ENCODE results near the gene TRIM40. TPM values are rescaled to one million over a fixed set of nuclear protein-coding genes. Genes with fewer than 3 reads are reported as not detected.

The TRIM40 gene
- total and polyA plus RNA-seq, 2 of the 13 experiments (the other 11 are each of a cell fraction or from before 2014, with no cell fraction given) = 0.58 TPM; not detected in 1

GRCh38 chr6:30100585-30101443 is 35.1 kb upstream of the TRIM40 start (continued):
- TF ChIP-seq MTERF4 (CRISPR knock-in tag; IDR thresholded peaks at IDR 0.05) (peak; percentile 59), RNF219 (CRISPR knock-in tag; IDR thresholded peaks at IDR 0.05) (peak; percentile 61; the same call in 1 of the 2 replicates), ZNF780A (CRISPR knock-in tag; IDR thresholded peaks at IDR 0.05) (no peak), ZFP91 (CRISPR knock-in tag; IDR thresholded peaks at IDR 0.05; ENCODE audit: borderline replicate concordance) (peak; percentile 90), ZNF740 (CRISPR knock-in tag; IDR thresholded peaks at IDR 0.05) (peak; percentile 63; the same call in 1 of the 2 replicates), HOXA3 (CRISPR knock-in tag; IDR thresholded peaks at IDR 0.05) (no peak; the same call in 1 of the 2 replicates), NRL (CRISPR knock-in tag; IDR thresholded peaks at IDR 0.05; ENCODE audit: borderline replicate concordance) (peak; percentile 92), FOXO4 (CRISPR knock-in tag; conservative IDR thresholded peaks at IDR 0.05) (0 out of 2 replicates have a peak, but pooled peaks have one; percentile 12), ZFP36L2 (CRISPR knock-in tag; IDR thresholded peaks at IDR 0.05) (0 out of 2 replicates have a peak, but pooled peaks have one; percentile 61), SRF (IDR thresholded peaks at IDR 0.05; ENCODE audit: low read depth, low read length) (no peak), ZSCAN20 (CRISPR knock-in tag; IDR thresholded peaks at IDR 0.05; ENCODE audit: borderline replicate concordance) (no peak), SUZ12 (IDR thresholded peaks at IDR 0.05; ENCODE audit: low read depth, low read length) (no peak), ARNTL (CRISPR knock-in tag; IDR thresholded peaks at IDR 0.05) (peak; percentile 67), NBN (conservative IDR thresholded peaks at IDR 0.05) (no peak), HIC2 (CRISPR knock-in tag; IDR thresholded peaks at IDR 0.05; ENCODE audit: low read depth) (peak; percentile 44; the same call in 1 of the 2 replicates), RXRB (CRISPR knock-in tag; IDR thresholded peaks at IDR 0.05; ENCODE audit: borderline replicate concordance) (peak; percentile 92), SALL1 (CRISPR knock-in tag; IDR thresholded peaks at IDR 0.05) (peak; percentile 93; the same call in 1 of the 2 replicates), MZF1 (CRISPR knock-in tag; IDR thresholded peaks at IDR 0.05; ENCODE audit: borderline replicate concordance) (no peak), ZNF496 (CRISPR knock-in tag; IDR thresholded peaks at IDR 0.05; ENCODE audit: insufficient replicate concordance) (no peak), HMGA1 (CRISPR knock-in tag; conservative IDR thresholded peaks at IDR 0.05) (no peak)

Measured in HepG2 (cell line).